HG03064 (cell line): ENCODE results near the gene OLFML2A.
"Not testable (repeated sequence)": the region's sequence is repeated elsewhere in the genome, so short reads cannot be mapped to it uniquely, and the experiment has no call there.

Experiments used
- ATAC-seq: cut with Tn5 transposase; IDR thresholded peaks from one replicate; pipeline ENCODE4 v1.9.1; 2021; ENCODE audit warnings: low read depth; ENCODE audit not compliant: unreplicated experiment

Gene OLFML2A

DNA sequence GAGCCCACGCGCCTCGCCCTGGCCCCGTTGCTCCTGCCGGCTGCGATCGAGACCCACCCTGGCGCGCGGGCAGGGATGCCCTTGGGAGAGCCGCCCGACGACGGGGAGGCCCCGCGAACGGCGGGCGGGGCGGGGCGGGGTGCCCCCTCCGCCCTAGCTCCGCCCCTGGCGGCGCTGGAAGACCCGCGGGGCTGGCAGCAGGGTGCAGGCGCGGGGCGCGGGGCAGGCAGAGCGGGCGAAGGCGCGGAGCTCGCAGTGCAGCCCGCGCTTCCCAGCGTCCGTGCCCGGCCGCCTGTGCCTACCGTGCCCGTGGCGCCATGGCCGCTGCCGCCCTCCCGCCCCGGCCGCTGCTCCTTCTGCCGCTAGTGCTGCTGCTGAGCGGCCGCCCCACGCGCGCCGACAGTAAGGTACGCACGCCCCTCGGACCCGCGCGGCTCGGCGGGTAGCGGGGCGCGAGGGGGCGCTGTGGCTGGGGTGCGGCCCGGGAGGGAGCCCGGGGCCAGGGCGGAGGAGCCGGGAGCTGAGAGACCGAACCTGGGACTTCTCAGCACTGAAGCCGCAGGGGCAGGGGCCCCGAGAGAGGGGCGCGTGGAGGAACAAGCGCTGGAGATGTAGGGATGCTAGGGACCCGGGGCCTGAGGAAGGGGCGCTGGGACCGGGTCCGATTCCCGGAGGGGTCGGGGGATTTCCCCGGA lies at the start of gene OLFML2A:
Gene OLFML2A (plus strand): TSS at position 180 of the 695 bp plus-strand sequence. CDS start 138 bp downstream, at position 318.
- ATAC-seq, result no peak

DNA sequence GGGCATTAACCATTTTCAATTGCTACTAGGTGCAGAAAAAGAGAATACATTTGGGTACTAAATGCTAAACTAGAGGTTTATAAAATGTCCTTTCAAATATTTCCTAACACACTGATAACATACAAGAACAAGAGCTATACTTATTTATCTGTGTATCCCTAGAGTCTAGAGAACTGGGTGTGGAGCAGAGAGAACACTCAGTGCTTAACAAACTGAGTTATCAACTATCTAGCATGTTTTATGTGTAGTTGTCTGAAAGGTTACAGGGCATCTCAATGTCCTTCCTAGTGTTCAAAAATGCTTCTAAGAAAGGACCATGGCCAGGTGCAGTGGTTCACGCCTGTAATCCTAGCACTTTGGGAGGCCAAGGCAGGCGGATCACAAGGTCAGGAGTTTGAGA lies 46.2 kb upstream of the OLFML2A start:
- ATAC-seq, result no peak

DNA sequence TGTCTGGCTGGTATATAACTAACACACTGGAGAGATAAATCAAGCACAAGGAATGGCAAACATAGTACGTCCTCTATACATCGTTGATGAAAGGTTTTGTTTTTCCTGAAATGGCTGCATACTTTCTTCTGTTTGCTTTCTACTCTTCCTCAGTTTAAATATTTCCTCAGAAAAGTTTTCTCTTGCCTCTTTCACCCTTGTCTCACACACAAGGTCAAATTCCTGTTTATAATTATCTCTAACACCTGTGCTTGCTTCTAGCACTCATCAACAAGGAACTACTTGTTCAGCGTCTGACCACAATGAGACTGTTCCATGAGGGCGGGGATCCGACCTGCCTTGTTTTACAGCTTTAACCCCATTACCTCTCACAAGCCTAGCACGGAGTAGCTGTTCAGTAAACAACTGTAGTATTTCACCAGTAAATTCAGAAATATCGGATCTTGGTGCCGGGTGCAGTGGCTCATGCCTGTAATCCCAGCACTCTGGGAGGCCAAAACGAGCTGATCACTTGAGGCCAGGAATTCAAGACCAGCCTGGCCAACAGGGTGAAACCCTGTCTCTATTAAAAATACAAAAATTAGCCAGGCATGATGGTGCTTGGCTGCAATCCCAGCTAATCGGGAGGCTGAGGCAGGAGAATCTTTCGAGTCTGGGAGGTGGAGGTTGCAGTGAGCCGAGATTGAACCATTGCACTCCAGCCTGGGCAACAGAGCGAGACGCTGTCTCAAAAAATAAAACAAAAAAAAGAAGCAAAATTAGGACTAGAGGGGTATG lies 42.8 kb upstream of the OLFML2A start:
- no peak for ATAC-seq

DNA sequence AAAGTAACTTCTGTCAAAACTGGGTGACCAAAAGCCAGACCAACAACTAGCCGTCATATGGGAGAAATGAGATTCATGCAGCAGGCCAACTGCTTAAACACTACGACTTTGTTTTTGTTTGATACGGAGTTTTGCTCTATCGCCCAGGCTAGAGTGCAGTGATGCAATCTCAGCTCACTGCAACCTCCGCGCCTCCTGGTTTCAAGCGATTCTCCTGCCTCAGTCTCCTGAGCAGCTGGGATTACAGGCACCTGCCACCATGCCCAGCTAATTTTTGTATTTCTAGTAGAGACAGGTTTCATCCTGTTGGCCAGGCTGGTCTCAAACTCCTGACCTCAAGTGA lies 42.2 kb upstream of the OLFML2A start:
- ATAC-seq, result not testable (repeated sequence)

DNA sequence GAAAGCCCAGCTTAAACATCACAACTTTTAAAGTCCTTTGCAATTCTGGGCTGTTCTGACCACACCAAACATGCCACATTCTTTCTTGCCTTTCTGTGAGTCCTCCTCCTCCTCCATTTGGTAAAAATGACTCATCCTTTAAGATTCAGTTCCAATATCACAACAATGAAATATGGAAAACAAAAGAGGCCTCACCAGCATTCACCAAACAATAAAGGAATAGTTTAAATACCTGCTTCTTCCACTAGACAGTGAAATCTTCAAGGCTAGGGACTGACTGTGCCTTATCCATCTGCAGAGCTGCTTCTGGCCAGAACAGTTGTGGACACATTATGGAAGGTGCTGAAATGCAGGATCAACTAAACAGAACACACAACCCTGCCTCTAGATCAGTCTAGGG lies 41.8 kb upstream of the OLFML2A start:
- no peak for ATAC-seq

DNA sequence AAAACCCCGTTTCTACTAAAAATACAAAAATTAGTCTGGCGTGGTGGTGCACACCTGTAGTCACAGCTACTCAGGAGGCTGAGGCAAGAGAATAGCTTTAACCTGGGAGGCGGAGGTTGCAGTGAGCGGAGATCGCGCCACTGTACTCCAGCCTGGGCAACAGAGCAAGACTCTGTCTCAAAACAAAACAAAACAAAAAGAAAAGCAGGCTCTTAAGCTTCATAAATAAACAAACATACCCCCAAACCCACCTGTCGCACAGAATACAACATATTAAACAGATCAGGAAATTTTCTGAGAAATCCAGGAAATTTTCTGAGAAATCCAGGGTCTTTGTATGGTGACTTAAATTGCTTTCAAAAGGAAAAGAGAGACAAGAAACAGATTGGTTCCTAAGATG lies 38.9 kb upstream of the OLFML2A start:
- ATAC-seq, result not testable (repeated sequence)

DNA sequence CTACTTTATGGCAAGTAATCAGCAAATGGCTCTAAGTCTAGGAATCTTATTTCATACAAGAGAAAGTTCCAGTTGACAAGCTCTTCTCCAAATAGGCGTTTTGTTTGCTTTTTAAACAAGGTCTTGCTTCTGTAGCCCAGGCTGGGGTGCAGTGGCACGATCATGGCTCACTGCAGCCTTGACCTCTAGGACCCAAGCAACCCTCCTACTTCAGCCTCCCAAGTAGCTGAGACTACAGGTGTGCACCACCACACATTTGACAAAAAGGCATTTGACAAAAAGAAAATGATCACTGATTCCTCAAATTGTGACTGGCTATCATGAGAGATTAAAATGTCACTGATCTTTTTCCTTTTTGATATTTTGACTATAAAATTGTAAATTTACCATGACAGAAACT lies 37.6 kb upstream of the OLFML2A start:
- no peak for ATAC-seq

DNA sequence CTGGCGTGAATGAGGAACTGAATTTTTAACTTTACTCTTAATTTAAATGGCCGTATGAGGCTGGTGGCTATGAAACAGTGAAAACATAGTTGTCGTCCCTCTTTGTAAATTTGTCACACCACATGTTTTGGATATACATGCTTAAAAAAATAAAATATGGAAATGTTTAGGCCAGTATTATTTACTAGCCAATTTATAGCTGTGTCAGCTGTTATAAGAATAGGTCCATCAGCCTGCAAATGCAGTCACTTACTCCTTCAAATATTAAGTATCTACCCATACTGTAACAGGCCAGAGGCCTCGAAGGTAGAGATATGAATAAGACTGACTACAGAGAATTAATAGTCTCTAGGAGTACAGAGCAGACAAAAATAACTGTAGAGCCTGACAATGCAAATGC lies 35.8 kb upstream of the OLFML2A start:
- ATAC-seq, result no peak

DNA sequence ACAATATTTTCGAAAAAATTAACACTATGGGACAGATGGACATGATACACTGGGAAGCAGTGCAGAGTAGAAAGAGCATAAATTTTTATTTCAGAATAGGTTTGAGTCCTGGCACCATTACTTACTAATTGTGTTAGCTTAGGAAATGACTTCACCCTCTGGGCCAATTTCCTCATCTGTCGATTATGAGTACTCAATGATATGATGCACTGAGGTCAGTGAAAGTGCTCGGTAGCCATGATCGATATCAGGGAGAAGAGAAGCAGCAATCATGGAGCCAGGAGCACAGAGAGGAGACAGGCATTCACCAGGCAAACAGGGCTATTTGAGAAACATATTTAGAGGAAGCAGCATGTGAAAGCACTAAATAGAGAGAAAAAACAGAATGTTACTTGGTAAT lies 35.3 kb upstream of the OLFML2A start:
- ATAC-seq, result no peak

DNA sequence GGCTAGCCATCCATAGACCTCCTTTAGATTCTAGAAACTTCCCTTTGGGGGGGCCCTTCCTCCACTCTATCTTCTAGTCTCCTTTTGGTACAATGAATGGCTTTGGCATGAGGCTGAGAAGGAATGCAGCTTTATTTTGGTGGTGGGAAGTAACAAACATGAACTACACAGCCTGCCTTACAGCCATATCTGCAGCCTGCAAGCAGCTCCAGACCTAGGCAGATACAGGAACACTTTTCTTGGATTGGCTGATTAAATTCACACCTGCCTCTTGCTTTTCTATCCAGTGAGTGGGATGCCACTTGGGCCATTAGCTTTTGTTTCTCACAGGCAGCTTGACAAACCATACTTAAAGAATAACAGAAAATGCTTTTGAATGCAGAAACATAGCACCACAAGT lies 34.0 kb upstream of the OLFML2A start:
- no peak for ATAC-seq

DNA sequence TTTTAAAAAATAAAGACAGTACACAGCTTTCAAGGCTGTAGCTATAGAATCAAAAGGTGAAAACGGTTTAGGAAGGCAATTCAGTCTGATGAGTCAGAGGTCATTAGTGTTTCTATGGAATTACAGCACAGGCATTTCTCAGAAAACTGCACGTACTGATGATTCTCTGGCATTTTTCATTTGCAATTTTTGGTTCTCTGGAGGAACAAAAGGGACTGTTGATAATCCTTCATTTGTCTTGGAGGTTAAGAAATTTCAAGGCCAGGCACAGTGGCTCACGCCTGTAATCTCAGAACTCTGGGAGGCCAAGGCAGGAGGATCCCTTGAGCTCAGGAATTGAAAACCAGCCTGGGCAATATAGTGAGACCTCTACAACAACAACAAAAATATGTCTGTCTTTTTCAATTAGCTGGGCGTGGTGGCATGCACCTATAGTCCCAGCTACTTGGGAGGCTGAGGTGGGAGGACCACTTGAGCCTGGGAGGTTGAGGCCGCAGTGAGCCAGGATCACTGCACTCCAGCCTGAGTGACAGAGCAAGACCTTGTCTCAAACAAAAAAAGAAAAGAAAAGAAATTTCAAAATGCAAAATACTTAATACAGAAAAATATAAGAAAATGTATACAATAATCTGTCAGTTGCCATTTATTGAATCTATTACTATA lies 33.1 kb upstream of the OLFML2A start:
- ATAC-seq, result no peak

DNA sequence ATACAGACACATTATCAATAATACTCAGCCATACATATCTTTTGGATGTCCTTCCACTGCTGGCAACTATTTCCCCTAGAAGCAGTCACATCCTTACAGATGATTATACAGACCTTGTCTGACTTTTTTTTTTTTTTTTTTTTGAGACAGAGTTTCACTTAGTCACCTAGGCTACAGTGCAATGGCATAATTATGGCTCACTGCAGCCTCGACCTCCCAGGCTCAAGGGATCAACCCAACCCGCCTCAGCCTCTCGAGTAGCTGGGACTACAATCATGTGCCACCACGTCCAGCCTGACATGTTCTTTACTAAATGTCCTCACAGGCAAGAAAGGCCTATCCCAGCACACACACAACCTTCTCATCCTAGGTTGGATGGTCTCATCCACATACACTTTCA lies 29.9 kb upstream of the OLFML2A start:
- no peak for ATAC-seq

DNA sequence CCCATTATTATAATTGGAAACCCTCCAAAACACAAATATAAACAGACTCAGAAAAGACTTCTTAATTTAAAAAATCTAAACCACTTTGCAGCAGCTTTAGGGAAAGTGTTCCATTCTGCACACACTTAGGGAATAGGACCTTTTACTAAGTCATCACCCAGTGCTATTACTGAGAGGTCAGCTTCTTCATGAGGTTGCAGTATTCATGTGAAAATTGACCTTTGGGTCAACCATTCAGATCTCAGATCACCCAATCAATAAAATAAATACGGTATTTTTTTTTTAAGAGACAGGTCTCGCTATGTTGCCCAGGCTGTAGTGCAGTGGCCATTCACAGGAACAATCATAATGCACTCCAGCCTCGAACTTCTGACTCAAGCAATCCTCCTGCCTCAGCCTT lies 27.6 kb upstream of the OLFML2A start:
- ATAC-seq, result no peak

DNA sequence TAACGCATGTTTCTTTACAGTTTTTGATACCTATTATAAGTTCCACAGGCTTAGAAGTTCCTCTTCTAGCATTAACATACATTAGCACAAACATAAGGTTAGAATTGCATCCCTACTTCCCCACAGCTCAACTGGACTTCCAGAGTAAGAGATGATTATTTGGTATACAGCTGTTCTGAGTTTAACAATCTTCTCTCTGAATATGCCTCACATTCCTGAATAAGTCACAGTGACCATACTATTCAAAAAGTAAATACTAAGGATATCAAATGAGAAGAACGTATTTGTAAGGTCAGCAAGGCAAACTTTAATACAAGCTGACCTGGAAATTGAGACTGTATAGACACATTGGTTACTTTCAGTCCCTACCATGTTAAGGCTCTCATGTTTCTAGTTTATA lies 27.2 kb upstream of the OLFML2A start:
- ATAC-seq, result no peak

DNA sequence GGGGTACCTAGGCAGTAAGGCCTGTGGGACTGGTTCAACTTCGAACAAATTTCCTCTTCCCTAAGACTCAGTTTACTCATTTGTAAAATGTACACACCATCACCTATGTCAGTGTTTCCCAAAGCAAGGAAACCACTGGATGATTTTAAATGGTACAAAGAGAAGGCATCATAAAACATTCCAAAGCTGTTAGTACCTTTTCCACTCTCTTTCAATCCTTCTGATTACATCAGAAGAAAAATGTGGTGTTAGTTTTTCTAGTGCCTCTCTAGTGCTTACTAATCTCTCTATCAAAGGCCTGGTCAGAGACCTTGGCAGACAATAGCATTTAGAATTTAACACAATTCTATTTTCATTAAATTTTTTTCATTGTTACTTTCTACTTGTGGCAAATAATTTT lies 24.0 kb upstream of the OLFML2A start:
- no peak for ATAC-seq

DNA sequence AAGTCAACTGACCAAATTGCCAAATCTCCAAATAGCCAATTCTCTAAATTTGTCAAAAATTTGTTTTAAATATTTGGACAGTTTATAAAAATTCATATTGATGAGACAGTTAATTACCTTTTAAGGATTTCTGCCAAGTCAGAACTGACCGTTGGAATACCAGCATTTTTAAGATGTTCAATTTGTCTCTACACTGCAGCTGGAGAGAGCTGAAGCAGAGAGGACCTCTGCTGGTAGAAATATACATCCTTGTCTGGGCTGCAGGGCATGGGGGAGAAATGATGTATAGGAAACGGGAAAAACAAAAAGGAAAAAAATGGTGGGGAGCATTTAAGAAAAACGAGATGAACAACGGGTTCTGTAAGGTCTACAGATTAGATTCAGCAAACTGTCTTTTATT lies 22.6 kb upstream of the OLFML2A start:
- no peak for ATAC-seq

DNA sequence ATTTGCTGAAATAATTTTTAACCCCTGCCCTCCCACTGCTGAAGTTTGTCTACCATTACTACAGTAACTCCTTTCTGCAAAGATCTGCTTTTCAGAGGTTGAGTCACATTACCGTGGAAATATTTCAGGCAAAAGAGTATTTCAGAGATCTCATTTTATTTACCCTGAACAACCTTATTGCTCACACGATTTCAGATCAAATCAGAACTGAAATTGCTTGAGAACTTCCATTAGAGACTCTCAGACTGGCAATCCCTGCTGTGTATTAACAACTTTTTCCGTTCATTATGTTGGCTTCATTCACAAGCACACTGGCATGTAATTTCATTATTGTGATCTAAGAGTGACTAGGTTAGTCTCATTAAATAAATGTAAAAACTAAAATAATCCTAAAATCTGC lies 21.9 kb upstream of the OLFML2A start:
- ATAC-seq, result no peak

DNA sequence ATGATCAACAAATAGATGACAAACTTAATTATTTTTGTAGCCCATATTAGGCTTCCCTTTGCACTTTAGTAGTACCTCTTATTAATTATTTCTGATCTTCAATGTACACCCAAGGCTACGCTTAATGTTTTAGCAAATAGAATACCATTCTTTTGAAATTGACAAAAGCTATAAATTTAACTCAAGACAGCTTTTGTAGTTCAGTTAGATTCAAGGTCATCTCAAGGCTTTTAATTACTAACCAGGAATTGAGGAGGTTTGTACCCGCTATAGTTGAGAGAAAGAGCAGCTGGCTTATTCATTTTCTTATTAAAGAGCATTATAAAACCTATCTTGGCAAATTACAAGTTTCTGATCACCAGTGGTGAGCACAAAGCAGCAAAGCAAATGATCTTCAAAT lies 20.9 kb upstream of the OLFML2A start:
- no peak for ATAC-seq

DNA sequence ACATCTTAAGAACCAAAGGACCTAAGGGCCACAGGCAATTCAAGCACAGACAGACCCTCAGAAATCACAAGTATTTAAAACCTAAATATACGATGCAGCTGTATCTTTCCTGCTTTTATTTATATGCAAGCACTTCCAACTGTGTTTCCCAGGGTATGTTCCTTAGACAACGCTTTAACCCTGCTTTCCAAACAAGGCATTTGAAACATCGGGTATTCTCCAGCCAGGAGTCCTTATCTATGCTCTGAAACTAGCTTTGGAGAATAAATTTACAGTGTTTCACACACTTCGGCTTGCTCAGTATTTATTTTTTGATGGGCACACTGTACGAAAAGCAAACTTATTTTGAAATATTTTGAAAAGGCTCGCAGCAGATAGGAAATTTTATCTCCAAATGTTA lies 19.3 kb upstream of the OLFML2A start:
- ATAC-seq, result no peak

DNA sequence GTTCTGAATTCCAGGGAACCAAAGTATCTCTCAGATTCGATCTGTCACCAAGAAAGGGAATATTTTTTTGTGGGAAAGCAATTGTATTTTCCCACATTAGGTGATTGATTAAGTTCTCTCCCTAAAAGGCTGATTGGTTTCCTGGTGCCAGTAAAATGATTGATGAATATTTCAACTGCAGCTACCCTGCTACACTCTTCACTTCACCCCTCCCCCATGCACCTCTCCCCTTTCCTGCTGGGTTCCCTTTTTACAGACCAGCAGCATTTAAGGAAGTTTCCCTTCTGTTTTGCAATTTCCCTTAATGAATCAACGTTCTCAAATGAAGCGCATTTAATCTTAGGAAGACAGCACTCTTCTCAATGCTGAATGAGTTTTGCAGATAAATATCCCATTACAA lies 18.9 kb upstream of the OLFML2A start:
- no peak for ATAC-seq

DNA sequence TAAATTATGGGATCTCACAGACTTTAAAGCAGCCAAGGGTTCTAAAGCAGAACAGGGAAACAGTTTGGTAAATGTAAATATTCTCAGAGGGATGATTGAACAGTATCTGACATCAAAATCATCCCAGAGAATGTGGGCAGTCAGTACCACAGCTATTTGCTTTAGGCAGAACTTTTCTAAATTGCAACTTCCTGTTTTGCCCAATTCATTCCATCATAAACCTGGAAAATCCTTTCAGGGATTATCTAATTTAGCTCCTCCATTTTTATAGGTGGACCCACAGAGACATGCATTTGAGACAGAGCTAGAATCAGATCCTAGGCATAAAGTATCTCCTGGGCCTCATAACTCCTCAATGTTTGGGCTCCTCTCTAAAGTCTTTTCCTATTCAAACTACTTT lies 18.2 kb upstream of the OLFML2A start:
- ATAC-seq, result no peak

DNA sequence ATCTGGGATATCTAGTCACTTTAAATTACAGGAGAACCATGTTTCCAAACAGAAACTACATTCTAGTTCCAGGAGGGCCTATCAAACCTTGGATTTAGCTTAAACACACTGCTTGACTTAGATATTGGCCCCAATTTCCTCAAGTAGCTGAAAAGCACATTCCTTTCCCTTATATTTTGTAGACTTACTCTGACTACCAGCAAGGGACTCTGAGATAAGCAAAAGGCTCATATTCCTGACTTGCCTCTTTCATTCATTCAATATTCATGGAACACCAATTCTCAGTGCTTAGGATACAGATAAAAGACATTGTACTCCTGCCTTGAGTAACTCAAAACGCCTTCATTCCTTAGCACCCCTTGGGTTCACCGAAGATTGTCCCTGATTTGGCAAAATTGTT lies 17.6 kb upstream of the OLFML2A start:
- ATAC-seq, result no peak
